Osteoblast (primary cell): ENCODE data around the gene PDCL3. TPM values are rescaled to one million over a fixed set of nuclear protein-coding genes. Genes with fewer than 3 reads are reported as not detected.

Experiments
- DNase-seq: peaks from one replicate; pipeline ENCODE4 v3.0.0; 2011; ENCODE audit warnings: low spot score, mixed read lengths; ENCODE audit not compliant: insufficient read length; ENCODE audit errors: missing footprints
- H2AFZ ChIP-seq: 2 replicates; pipeline ENCODE4 v1.6.0; 2011; ENCODE audit warnings: mild to moderate bottlenecking, low read length
- H3K27ac ChIP-seq: 2 replicates; pipeline ENCODE4 v1.5.1; 2011; ENCODE audit warnings: mild to moderate bottlenecking, low read depth, low read length, moderate library complexity
- H3K27me3 ChIP-seq: 2 replicates; pipeline ENCODE4 v1.6.0; 2012; ENCODE audit warnings: mild to moderate bottlenecking, control low read depth, inconsistent platforms, low read length, moderate library complexity; ENCODE audit not compliant: insufficient read depth
- H3K36me3 ChIP-seq: 2 replicates; pipeline ENCODE4 v1.5.1; 2011; ENCODE audit warnings: mild to moderate bottlenecking, low read length, control low read depth, moderate library complexity; ENCODE audit not compliant: insufficient read depth
- H3K4me1 ChIP-seq: 2 replicates; pipeline ENCODE4 v1.5.1; 2011; ENCODE audit warnings: mild to moderate bottlenecking, low read length, control low read depth, moderate library complexity; ENCODE audit not compliant: insufficient read depth
- H3K4me2 ChIP-seq: 2 replicates; pipeline ENCODE4 v1.6.0; 2011; ENCODE audit warnings: mild to moderate bottlenecking, low read length; ENCODE audit not compliant: insufficient read depth
- H3K4me3 ChIP-seq: fragments of 200-600 bp; sonication (generic); 3 replicates; pipeline ENCODE4 v1.5.1; 2012; ENCODE audit warnings: mild to moderate bottlenecking, low read length, inconsistent platforms; ENCODE audit not compliant: insufficient read depth
- H3K79me2 ChIP-seq: 2 replicates; pipeline ENCODE4 v1.6.0; 2012; ENCODE audit warnings: mild to moderate bottlenecking, low read length, control low read depth, inconsistent platforms; ENCODE audit not compliant: insufficient read depth
- H3K9me3 ChIP-seq: 2 replicates; pipeline ENCODE4 v1.5.1; 2011; ENCODE audit warnings: low read depth, low read length, control low read depth
- H4K20me1 ChIP-seq: 2 replicates; pipeline ENCODE4 v1.6.0; 2012; ENCODE audit warnings: mild to moderate bottlenecking, low read length, control low read depth; ENCODE audit not compliant: insufficient read depth
- total RNA-seq: library from RNA; depleted of rRNA; stranded (reverse); fragments of >200 nt; gene quantifications from 2 replicates; pipeline ENCODE4 v1.2.3, GENCODE V29; 2012
- TF ChIP-seq, protein P1 (sequence below): IDR thresholded peaks from 2 replicates; pipeline ENCODE4 v1.5.1; 2011; ENCODE audit warnings: mild to moderate bottlenecking, low read depth, low read length, moderate library complexity; ENCODE audit errors: extremely low read depth

The PDCL3 gene
- total RNA-seq, 1 donor: 12.3 TPM

GRCh38 chr2:100527440-100528015, 35.3 kb upstream of the PDCL3 start:
- Histone ChIP-seq H3K79me2 (no peaks in the 10 kb centered on the region), H3K4me2 (no peak overlapping the region), H3K27me3 (no peaks in the 10 kb centered on the region), H2AFZ (no peak overlapping the region), H3K36me3 (no peaks in the 10 kb centered on the region), H3K27ac (no peak overlapping the region), H3K4me3 (no peak overlapping the region), H3K9me3 (no peaks in the 10 kb centered on the region), H3K4me1 (no peaks in the 10 kb centered on the region), H4K20me1 (no peaks in the 10 kb centered on the region)
- TF ChIP-seq, protein P1, sequence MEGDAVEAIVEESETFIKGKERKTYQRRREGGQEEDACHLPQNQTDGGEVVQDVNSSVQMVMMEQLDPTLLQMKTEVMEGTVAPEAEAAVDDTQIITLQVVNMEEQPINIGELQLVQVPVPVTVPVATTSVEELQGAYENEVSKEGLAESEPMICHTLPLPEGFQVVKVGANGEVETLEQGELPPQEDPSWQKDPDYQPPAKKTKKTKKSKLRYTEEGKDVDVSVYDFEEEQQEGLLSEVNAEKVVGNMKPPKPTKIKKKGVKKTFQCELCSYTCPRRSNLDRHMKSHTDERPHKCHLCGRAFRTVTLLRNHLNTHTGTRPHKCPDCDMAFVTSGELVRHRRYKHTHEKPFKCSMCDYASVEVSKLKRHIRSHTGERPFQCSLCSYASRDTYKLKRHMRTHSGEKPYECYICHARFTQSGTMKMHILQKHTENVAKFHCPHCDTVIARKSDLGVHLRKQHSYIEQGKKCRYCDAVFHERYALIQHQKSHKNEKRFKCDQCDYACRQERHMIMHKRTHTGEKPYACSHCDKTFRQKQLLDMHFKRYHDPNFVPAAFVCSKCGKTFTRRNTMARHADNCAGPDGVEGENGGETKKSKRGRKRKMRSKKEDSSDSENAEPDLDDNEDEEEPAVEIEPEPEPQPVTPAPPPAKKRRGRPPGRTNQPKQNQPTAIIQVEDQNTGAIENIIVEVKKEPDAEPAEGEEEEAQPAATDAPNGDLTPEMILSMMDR: no peak
- DNase-seq: no peak

DNA sequence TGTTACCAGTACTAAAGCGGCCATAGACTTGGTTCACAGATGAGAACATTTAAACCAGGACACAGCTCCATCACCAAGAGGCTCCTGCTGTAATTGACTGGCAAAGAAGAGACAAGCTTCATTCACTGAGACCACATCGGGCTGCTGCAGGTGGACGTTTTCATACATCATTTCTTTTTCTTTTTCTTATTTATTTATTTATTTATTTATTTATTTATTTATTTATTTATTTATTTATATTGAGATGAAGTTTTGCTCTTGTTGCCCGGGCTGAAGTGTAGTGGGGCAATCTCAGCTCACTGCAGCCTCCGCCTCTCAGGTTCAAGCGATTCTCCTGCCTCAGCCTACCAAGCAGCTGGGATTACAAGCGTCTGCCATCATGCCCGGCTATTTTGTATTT, 33.6 kb upstream of the PDCL3 start:
- Histone ChIP-seq H3K4me3 (no peak overlapping the region), H3K4me2 (no peak overlapping the region), H3K9me3 (no peaks in the 10 kb centered on the region), H4K20me1 (no peaks in the 10 kb centered on the region), H2AFZ (no peak overlapping the region), H3K4me1 (no peaks in the 10 kb centered on the region), H3K79me2 (no peaks in the 10 kb centered on the region), H3K27ac (no peak overlapping the region), H3K27me3 (no peaks in the 10 kb centered on the region), H3K36me3 (no peaks in the 10 kb centered on the region)
- no peak for DNase-seq
- TF ChIP-seq, protein P1: no peak

- DNase-seq: no peak
- no peaks in the 10 kb centered on the region for H4K20me1 ChIP-seq
These were observed 32.9 kb upstream of the PDCL3 start for GRCh38 chr2:100529900-100530299.

GRCh38 chr2:100535855-100536254, 26.9 kb upstream of the PDCL3 start:
- H3K36me3 ChIP-seq: no peaks in the 10 kb centered on the region
- no peak overlapping the region for H3K27ac ChIP-seq
- H3K79me2 ChIP-seq: no peaks in the 10 kb centered on the region
- H3K27me3 ChIP-seq: no peaks in the 10 kb centered on the region
- no peak overlapping the region for H2AFZ ChIP-seq
- TF ChIP-seq, protein P1: no peak
- H3K9me3 ChIP-seq: no peaks in the 10 kb centered on the region
- H3K4me1 ChIP-seq: no peaks in the 10 kb centered on the region
- no peaks in the 10 kb centered on the region for H4K20me1 ChIP-seq
- DNase-seq: no peak
- no peak overlapping the region for H3K4me2 ChIP-seq
- no peak overlapping the region for H3K4me3 ChIP-seq

More at GRCh38 chr2:100529900-100530299, 32.9 kb upstream of the PDCL3 start:
- Histone ChIP-seq H3K27ac (no peak overlapping the region), H3K4me3 (no peak overlapping the region), H3K36me3 (no peaks in the 10 kb centered on the region), H3K9me3 (no peaks in the 10 kb centered on the region), H3K27me3 (no peaks in the 10 kb centered on the region), H3K4me1 (no peaks in the 10 kb centered on the region), H3K79me2 (no peaks in the 10 kb centered on the region), H3K4me2 (no peak overlapping the region), H2AFZ (no peak overlapping the region)
- TF ChIP-seq, protein P1: no peak
